BLaER1 (cell line): ENCODE results near the gene ISY1.

Experiments used
- H3K27ac ChIP-seq: shearing (Covaris generic); formaldehyde crosslinking; 2 replicates; pipeline ENCODE4 v1.8.1; 2022
- H3K27me3 ChIP-seq: shearing (Covaris generic); formaldehyde crosslinking; 2 replicates; pipeline ENCODE4 v1.8.1; 2022
- H3K36me3 ChIP-seq: shearing (Covaris generic); formaldehyde crosslinking; 2 replicates; pipeline ENCODE4 v1.8.1; 2022
- H3K4me1 ChIP-seq: shearing (Covaris generic); formaldehyde crosslinking; 2 replicates; pipeline ENCODE4 v1.8.1; 2022
- H3K4me2 ChIP-seq: shearing (Covaris generic); formaldehyde crosslinking; 2 replicates; pipeline ENCODE4 v1.8.1; 2022
- H3K4me3 ChIP-seq: shearing (Covaris generic); formaldehyde crosslinking; 2 replicates; pipeline ENCODE4 v1.8.1; 2022
- H3K9ac ChIP-seq: shearing (Covaris generic); formaldehyde crosslinking; 2 replicates; pipeline ENCODE4 v1.8.1; 2022
- H3K9me3 ChIP-seq: shearing (Covaris generic); formaldehyde crosslinking; 2 replicates; pipeline ENCODE4 v1.8.1; 2022
- H4K20me1 ChIP-seq: shearing (Covaris generic); formaldehyde crosslinking; 2 replicates; pipeline ENCODE4 v1.8.1; 2022
- Cebpa-rat ChIP-seq: shearing (Covaris generic); IDR thresholded peaks from 2 replicates; pipeline ENCODE4 v1.8.1; 2022

The ISY1 gene

GRCh38 chr3:129132097-129132866 is 28.6 kb downstream of the ISY1 start:
- no peaks in the 10 kb centered on the region for H3K9me3 ChIP-seq
- peaks cover 98% of the 10 kb centered on the region for H3K36me3 ChIP-seq
- peaks cover 17% of the 10 kb centered on the region for H3K4me1 ChIP-seq
- no peak overlapping the region for H3K4me2 ChIP-seq
- H3K9ac ChIP-seq: no peak overlapping the region
- no peak overlapping the region for H3K4me3 ChIP-seq
- no peak for TF ChIP-seq Cebpa-rat
- no peak overlapping the region for H3K27ac ChIP-seq
- no peaks in the 10 kb centered on the region for H3K27me3 ChIP-seq
- peaks cover 17% of the 10 kb centered on the region for H4K20me1 ChIP-seq

- Histone ChIP-seq H3K36me3 (peaks cover 91% of the 10 kb centered on the region), H3K4me1 (peaks cover 24% of the 10 kb centered on the region), H3K9me3 (no peaks in the 10 kb centered on the region), H3K4me3 (no peak overlapping the region), H3K9ac (no peak overlapping the region), H3K27me3 (no peaks in the 10 kb centered on the region), H4K20me1 (peaks cover 24% of the 10 kb centered on the region), H3K4me2 (no peak overlapping the region), H3K27ac (no peak overlapping the region)
- no peak for TF ChIP-seq Cebpa-rat
Measured at GRCh38 chr3:129131465-129132088, 29.3 kb downstream of the ISY1 start.

GRCh38 chr3:129130291-129130813 is 30.5 kb downstream of the ISY1 start:
- Histone ChIP-seq H3K4me3 (no peak overlapping the region), H3K4me2 (no peak overlapping the region), H3K9me3 (no peaks in the 10 kb centered on the region), H3K36me3 (peaks cover 79% of the 10 kb centered on the region), H3K4me1 (peaks cover 36% of the 10 kb centered on the region), H3K27me3 (no peaks in the 10 kb centered on the region), H3K27ac (no peak overlapping the region), H4K20me1 (peaks cover 25% of the 10 kb centered on the region), H3K9ac (no peak overlapping the region)
- TF ChIP-seq Cebpa-rat: no peak

GRCh38 chr3:129128357-129129155 is 32.3 kb downstream of the ISY1 start:
- no peak overlapping the region for H3K4me3 ChIP-seq
- peaks cover 61% of the 10 kb centered on the region for H3K36me3 ChIP-seq
- H3K27ac ChIP-seq: peak overlapping the region; percentile 60
- H3K4me1 ChIP-seq: peaks cover 54% of the 10 kb centered on the region
- no peaks in the 10 kb centered on the region for H3K27me3 ChIP-seq
- peak overlapping the region; percentile 88 for H3K4me2 ChIP-seq
- 0 out of 2 replicates have a peak overlapping the region, but pooled peaks have one; percentile 44 for H3K9ac ChIP-seq
- no peak for TF ChIP-seq Cebpa-rat
- H3K9me3 ChIP-seq: no peaks in the 10 kb centered on the region
- peaks cover 26% of the 10 kb centered on the region for H4K20me1 ChIP-seq

- peaks cover 39% of the 10 kb centered on the region for H4K20me1 ChIP-seq
- H3K27me3 ChIP-seq: no peaks in the 10 kb centered on the region
- H3K4me1 ChIP-seq: peaks cover 69% of the 10 kb centered on the region
- no peaks in the 10 kb centered on the region for H3K9me3 ChIP-seq
- H3K4me3 ChIP-seq: peak overlapping the region; percentile 33; the same call in 1 of the 2 replicates
- no peak for TF ChIP-seq Cebpa-rat
- H3K36me3 ChIP-seq: peaks cover 43% of the 10 kb centered on the region
- H3K4me2 ChIP-seq: peak overlapping the region; percentile 88
- peak overlapping the region; percentile 44 for H3K9ac ChIP-seq
- H3K27ac ChIP-seq: peak overlapping the region; percentile 60
Measured at GRCh38 chr3:129126726-129127280, 34.1 kb downstream of the ISY1 start.

- peaks cover 34% of the 10 kb centered on the region for H4K20me1 ChIP-seq
- no peaks in the 10 kb centered on the region for H3K9me3 ChIP-seq
- peak overlapping the region; percentile 3; the same call in 1 of the 2 replicates for H3K4me3 ChIP-seq
- peak; percentile 70; the same call in 1 of the 2 replicates for TF ChIP-seq Cebpa-rat
- H3K4me2 ChIP-seq: peak overlapping the region; percentile 83
- H3K27me3 ChIP-seq: no peaks in the 10 kb centered on the region
- peak overlapping the region; percentile 57 for H3K27ac ChIP-seq
- H3K36me3 ChIP-seq: peaks cover 10% of the 10 kb centered on the region
- peaks cover 78% of the 10 kb centered on the region for H3K4me1 ChIP-seq
- H3K9ac ChIP-seq: peak overlapping the region; percentile 40; the same call in 1 of the 2 replicates
Measured at GRCh38 chr3:129123314-129124060, 37.4 kb downstream of the ISY1 start.

GRCh38 chr3:129122412-129123011 is 38.4 kb downstream of the ISY1 start:
- peaks cover 78% of the 10 kb centered on the region for H3K4me1 ChIP-seq
- peak overlapping the region; percentile 81 for H3K4me3 ChIP-seq
- TF ChIP-seq Cebpa-rat: no peak
- H3K9me3 ChIP-seq: no peaks in the 10 kb centered on the region
- H3K27me3 ChIP-seq: no peaks in the 10 kb centered on the region
- peaks cover 7% of the 10 kb centered on the region; the same call in 1 of the 2 replicates for H3K36me3 ChIP-seq
- H3K27ac ChIP-seq: peak overlapping the region; percentile 57
- H3K9ac ChIP-seq: peak overlapping the region; percentile 40; the same call in 1 of the 2 replicates
- H4K20me1 ChIP-seq: peaks cover 24% of the 10 kb centered on the region
- peak overlapping the region; percentile 83 for H3K4me2 ChIP-seq

- no peak for TF ChIP-seq Cebpa-rat
- H3K4me3 ChIP-seq: peak within 1 kb of the TSS; percentile 81
- no peaks in the 10 kb centered on the region for H3K27me3 ChIP-seq
- peaks cover 11% of the 10 kb centered on the region; the same call in 1 of the 2 replicates for H3K36me3 ChIP-seq
- peak within 1 kb of the TSS; percentile 98 for H3K27ac ChIP-seq
- no peaks in the 10 kb centered on the region for H3K9me3 ChIP-seq
- peak within 1 kb of the TSS; percentile 99 for H3K4me2 ChIP-seq
- H3K4me1 ChIP-seq: peaks cover 78% of the 10 kb centered on the region
- peaks cover 18% of the 10 kb centered on the region for H4K20me1 ChIP-seq
- peak within 1 kb of the TSS; percentile 94 for H3K9ac ChIP-seq
Measured at GRCh38 chr3:129121792-129122411, 39.0 kb downstream of the ISY1 start, which contains the start of gene RAB43. Gene RAB43 (minus strand): TSS chr3:129121804. CDS start chr3:129121489, 315 bp downstream.
